Measurements from ENCODE around the gene MED12L.

MED12L gene

GRCh38 chr3:151130428-151130827, 45.0 kb downstream of the MED12L start:
- peak; percentile 33 for DNase-seq (ENCODE audit: low read depth)
- no peak for TF ChIP-seq CTCF (IDR thresholded peaks at IDR 0.05; ENCODE audit: insufficient read depth, low read depth, low read length, missing control alignments)
- no peak overlapping the region for H3K4me3 ChIP-seq (ENCODE audit: low read length)

GRCh38 chr3:151133175-151133574, 47.7 kb downstream of the MED12L start:
- no peak for DNase-seq (ENCODE audit: low read depth)
- TF ChIP-seq CTCF (IDR thresholded peaks at IDR 0.05; ENCODE audit: insufficient read depth, low read depth, low read length, missing control alignments), result no peak
- H3K4me3 ChIP-seq (ENCODE audit: low read length), result no peak overlapping the region

- TF ChIP-seq CTCF (IDR thresholded peaks at IDR 0.05; ENCODE audit: insufficient read depth, low read depth, low read length, missing control alignments), result no peak
- DNase-seq (ENCODE audit: low read depth), result no peak
- no peak overlapping the region for H3K4me3 ChIP-seq (ENCODE audit: low read length)
Observed at GRCh38 chr3:151133917-151134450, 48.5 kb downstream of the MED12L start.

- DNase-seq (ENCODE audit: low read depth), result no peak
- TF ChIP-seq CTCF (IDR thresholded peaks at IDR 0.05; ENCODE audit: insufficient read depth, low read depth, low read length, missing control alignments), result no peak
- no peak overlapping the region for H3K4me3 ChIP-seq (ENCODE audit: low read length)
Observed at GRCh38 chr3:151135541-151136337, 50.3 kb downstream of the MED12L start.

- no peak for TF ChIP-seq CTCF (IDR thresholded peaks at IDR 0.05; ENCODE audit: insufficient read depth, low read depth, low read length, missing control alignments)
- no peak for DNase-seq (ENCODE audit: low read depth)
- H3K4me3 ChIP-seq (ENCODE audit: low read length), result no peak overlapping the region
Observed at GRCh38 chr3:151142929-151143328, 57.5 kb downstream of the MED12L start.

DNA sequence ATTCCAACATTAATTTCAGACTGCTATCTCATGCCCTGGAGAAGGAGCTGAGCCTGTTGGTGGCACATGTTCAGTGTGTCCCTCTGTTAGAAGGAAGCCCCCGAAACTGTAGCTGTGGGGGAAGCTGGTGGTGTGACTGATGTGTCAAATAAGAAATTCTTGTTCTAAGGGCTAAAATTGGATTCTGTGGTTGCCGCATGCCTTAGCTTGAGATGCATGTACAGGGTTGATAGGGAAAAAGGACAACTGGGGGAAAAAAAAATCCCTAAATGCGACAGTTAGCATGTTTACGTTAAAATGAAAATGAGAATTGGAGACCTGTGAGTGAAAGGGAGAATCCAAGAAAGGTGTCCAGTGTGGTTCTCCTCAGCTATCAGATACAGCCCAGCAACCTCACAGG, 58.6 kb downstream of the MED12L start:
- TF ChIP-seq CTCF (IDR thresholded peaks at IDR 0.05; ENCODE audit: insufficient read depth, low read depth, low read length, missing control alignments), result no peak
- no peak overlapping the region for H3K4me3 ChIP-seq (ENCODE audit: low read length)
- DNase-seq (ENCODE audit: low read depth), result no peak

GRCh38 chr3:151144760-151145159, 59.3 kb downstream of the MED12L start:
- DNase-seq (ENCODE audit: low read depth), result no peak
- no peak for TF ChIP-seq CTCF (IDR thresholded peaks at IDR 0.05; ENCODE audit: insufficient read depth, low read depth, low read length, missing control alignments)
- H3K4me3 ChIP-seq (ENCODE audit: low read length), result no peak overlapping the region

Data from epithelial cell of esophagus (primary cell).